ENCODE measurements around the gene SLC24A2.

The SLC24A2 gene

DNA sequence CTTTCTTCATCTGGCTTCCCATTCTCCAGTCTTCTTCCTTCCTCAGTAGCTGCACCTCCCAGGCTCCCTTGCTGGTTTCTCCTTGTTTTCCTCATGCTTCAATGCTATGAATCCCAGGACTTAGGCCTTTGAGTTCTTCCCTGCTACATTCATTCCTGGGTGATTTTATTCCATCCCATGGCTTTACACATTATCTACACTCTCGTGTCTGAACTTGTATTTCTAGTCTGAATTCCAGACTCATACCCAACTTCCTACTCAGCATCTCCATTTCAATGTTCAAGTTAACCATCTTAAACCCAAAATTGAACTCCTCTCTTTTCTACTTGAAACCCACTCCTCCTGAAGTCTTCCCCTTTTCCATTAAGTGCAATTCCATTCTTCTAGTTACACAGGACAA lies 20.0 kb downstream of the SLC24A2 start:
- H3K4me3 ChIP-seq (ENCODE audit: low read depth, low read length) = no peak overlapping the region
- DNase-seq (ENCODE audit: low read depth) = no peak
- TF ChIP-seq, protein P1, sequence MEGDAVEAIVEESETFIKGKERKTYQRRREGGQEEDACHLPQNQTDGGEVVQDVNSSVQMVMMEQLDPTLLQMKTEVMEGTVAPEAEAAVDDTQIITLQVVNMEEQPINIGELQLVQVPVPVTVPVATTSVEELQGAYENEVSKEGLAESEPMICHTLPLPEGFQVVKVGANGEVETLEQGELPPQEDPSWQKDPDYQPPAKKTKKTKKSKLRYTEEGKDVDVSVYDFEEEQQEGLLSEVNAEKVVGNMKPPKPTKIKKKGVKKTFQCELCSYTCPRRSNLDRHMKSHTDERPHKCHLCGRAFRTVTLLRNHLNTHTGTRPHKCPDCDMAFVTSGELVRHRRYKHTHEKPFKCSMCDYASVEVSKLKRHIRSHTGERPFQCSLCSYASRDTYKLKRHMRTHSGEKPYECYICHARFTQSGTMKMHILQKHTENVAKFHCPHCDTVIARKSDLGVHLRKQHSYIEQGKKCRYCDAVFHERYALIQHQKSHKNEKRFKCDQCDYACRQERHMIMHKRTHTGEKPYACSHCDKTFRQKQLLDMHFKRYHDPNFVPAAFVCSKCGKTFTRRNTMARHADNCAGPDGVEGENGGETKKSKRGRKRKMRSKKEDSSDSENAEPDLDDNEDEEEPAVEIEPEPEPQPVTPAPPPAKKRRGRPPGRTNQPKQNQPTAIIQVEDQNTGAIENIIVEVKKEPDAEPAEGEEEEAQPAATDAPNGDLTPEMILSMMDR (conservative IDR thresholded peaks at IDR 0.05; ENCODE audit: low read depth, low read length) = no peak

DNA sequence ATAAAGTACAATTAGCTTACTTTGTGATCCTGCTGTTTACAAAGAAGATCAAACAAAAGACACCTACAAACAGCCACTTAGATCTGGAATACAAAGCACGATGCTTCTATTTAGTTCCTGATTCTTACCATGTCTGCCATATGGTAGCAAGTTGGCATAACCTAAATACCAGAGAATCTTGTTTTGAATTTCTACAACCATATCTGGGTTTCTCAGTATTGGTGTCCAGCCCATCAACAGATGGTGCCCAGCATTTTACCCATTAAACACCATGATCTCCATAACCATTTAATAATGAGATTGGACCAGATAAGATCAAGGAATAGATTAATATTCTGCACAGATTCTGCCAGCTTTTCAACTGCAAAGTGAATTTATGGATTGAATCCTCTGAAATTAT lies 29.8 kb downstream of the SLC24A2 start:
- TF ChIP-seq, protein P1 (conservative IDR thresholded peaks at IDR 0.05; ENCODE audit: low read depth, low read length) = no peak
- no peak for DNase-seq (ENCODE audit: low read depth)
- no peak overlapping the region for H3K4me3 ChIP-seq (ENCODE audit: low read depth, low read length)

DNA sequence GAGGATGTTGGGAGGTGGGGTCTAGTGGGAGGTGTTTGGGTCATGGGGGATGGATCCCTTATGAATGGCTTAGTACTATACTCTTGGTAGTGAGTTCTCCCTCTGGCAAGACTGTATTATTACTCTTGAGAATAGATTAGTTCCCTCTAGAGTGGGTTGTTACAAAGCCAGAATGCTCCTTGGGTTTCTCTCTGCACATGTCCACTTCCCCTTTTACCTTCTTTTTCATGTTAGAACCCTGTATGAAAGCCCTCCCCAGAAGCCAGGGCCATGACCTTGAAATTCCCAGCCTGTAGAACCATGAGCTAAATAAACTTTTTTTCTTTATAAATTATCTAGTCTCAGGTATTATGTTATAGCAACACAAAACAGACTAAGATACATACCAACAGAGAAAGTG lies 31.1 kb downstream of the SLC24A2 start:
- no peak overlapping the region for H3K4me3 ChIP-seq (ENCODE audit: low read depth, low read length)
- no peak for DNase-seq (ENCODE audit: low read depth)
- TF ChIP-seq, protein P1 (conservative IDR thresholded peaks at IDR 0.05; ENCODE audit: low read depth, low read length) = no peak

DNA sequence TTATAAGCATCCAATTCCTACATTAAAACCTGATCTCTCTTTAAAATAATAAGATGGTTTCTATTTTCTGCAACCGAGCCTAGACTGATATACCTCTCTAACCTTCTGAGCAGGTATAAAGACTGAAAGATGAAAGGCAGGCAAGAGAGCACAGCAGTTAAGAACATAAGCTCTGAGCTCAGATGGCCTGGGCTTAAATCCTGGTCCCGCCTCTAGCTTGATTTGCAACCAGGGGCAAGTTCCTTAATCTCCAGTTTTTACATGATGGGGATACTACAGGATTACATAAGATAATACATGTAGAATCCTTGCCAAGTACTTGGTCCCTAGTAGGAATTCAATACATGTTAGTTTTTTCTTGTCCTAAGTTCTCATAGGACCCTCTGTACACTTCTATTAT lies 33.9 kb downstream of the SLC24A2 start:
- DNase-seq (ENCODE audit: low read depth) = no peak
- no peak overlapping the region for H3K4me3 ChIP-seq (ENCODE audit: low read depth, low read length)
- TF ChIP-seq, protein P1 (conservative IDR thresholded peaks at IDR 0.05; ENCODE audit: low read depth, low read length) = no peak

DNA sequence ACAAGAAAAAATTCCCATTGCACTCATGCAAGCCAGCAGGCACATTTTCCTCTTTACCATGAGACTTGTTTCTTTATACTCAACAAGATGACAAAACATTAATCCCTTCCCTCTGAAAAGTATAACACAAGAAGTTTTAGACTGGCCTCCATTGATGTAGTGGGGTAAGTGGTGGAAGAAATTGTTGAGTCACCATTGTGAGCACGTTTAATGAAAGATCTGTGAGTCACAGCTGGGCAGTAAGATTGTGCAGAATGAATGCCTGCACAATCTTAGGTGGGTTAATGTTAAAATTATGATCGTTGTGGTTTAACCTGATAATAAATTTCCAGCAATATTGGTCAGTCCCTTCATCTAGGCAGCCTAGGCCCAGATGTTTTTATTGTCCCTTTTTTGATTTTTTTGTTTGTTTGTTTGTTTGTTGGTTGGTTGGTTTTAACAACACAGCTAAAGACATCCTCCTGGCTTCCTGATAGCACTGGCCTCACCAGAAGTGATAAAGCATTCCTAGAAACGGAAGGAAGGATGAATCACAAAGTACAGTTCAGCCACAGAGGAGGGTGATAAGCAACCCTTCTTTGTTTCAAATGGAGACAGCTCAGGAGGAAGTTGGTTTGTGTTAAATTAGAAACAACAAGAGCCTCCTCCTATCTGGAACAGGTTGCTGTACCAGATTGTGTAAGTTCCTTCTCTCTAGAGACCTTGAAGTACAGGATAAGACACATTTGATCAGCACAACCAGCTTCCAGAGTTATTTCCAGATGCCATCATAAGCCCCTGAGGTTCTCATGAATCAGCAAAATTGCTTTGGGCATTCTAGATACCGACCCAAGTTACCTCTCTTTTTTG lies 40.3 kb downstream of the SLC24A2 start:
- peak; percentile 3 for DNase-seq (ENCODE audit: low read depth)
- no peak overlapping the region for H3K4me3 ChIP-seq (ENCODE audit: low read depth, low read length)
- TF ChIP-seq, protein P1 (conservative IDR thresholded peaks at IDR 0.05; ENCODE audit: low read depth, low read length) = no peak

DNA sequence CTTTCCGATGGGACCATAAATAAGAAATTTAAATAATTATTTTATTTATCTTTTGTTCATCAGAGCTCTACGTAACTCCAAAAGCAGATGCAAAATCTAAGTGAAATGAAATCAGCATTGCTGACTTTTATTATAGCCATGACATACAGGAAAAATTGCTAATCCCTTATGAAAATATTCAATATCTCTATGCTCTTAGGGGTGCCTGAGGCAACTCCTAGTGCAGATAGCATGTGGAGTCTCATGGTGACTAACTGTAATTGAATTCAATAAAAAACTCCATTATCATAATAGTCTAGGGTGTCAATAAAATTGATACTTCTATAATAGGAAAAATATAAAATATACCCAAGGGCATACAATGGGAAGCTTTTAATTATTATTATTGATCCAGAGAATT lies 42.6 kb downstream of the SLC24A2 start:
- TF ChIP-seq, protein P1 (conservative IDR thresholded peaks at IDR 0.05; ENCODE audit: low read depth, low read length) = no peak
- H3K4me3 ChIP-seq (ENCODE audit: low read depth, low read length) = no peak overlapping the region
- DNase-seq (ENCODE audit: low read depth) = no peak

DNA sequence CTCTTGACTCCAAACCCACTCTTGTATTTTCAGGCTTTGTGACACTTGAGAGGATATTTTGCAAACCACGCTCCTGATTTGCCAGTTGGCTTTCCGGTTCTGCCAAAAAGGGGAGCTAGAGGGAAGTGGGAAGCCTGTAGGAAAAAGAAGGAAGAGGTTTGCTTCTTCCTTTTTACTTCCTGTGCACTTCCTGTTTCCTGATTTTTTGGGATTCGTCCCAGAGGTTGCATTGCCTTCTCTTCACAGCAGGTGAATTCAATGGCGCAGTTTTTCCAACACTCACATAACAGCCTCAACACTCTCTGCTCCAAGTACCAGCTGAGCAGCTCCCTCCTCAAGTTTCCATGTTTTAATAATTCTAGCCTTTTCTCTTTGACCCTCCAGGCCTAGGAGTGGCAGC lies 47.7 kb downstream of the SLC24A2 start:
- H3K4me3 ChIP-seq (ENCODE audit: low read depth, low read length) = no peak overlapping the region
- DNase-seq (ENCODE audit: low read depth) = no peak
- TF ChIP-seq, protein P1 (conservative IDR thresholded peaks at IDR 0.05; ENCODE audit: low read depth, low read length) = no peak
